ENCODE results near the gene USB1.

DNA sequence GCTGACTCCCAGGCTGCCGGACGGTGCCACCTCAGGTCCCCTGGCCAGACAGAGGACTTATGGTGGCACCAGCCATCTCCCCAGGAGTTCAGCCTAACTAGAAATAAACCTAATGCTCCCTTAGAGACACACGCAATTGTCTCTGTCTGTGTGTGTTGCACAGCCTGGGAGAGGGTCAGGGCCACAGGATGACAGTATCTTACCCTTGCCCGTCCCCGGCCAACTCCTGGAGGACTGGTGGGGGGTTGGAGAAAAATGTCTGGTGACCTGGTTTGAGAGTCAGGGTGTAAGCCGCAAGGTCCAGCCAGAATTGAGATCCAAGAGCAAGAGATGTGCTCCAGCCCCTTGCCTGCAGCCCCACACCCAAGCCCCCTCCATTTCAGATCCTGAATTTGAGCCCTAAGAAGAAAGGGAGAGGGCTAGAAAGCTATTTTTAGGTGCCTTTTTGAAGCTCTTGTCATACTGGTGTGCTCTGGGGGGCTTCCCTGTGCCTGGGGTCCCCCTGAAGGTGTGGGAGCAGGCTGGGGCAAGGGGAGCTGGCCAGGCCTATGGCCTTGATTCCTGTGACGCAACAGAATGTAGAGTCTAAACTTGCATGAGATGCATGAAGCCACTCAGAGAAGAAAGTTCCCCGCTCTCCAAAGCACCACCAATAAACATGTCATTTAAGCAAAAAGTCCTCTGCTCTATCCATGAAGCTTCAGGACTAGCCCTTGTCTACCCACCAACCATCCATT is 13.6 kb upstream of the USB1 start:
- TF ChIP-seq GATA3 (IDR thresholded peaks at IDR 0.05; ENCODE audit: low read depth, low read length) (no peak), GATA2 (IDR thresholded peaks at IDR 0.05; ENCODE audit: low read depth, low read length) (no peak)

All from SH-SY5Y (cell line).